Neural crest cell (in vitro differentiated cells): ENCODE measurements around the gene BID. TPM values are rescaled to one million over a fixed set of nuclear protein-coding genes. Genes with fewer than 3 reads are reported as not detected.

Experiments used
- DNase-seq: peaks from one replicate; pipeline ENCODE4 v3.0.0; 2021; ENCODE audit warnings: low read depth, mixed read lengths, low spot score
- H3K27ac Mint-ChIP-seq: one replicate; pipeline ENCODE4 v1.8.0; 2021; ENCODE audit warnings: mild to moderate bottlenecking, mixed read lengths; ENCODE audit not compliant: unreplicated experiment
- H3K27me3 Mint-ChIP-seq: 2 replicates; pipeline ENCODE4 v1.8.0; 2021; ENCODE audit warnings: low read depth, mild to moderate bottlenecking, mixed read lengths
- H3K36me3 Mint-ChIP-seq: 2 replicates; pipeline ENCODE4 v1.8.0; 2021; ENCODE audit warnings: low read depth, mild to moderate bottlenecking, mixed read lengths
- H3K4me1 Mint-ChIP-seq: 2 replicates; pipeline ENCODE4 v1.8.0; 2021; ENCODE audit warnings: mixed read lengths
- H3K4me3 Mint-ChIP-seq: one replicate; pipeline ENCODE4 v1.8.0; 2021; ENCODE audit warnings: mild to moderate bottlenecking, mixed read lengths
- H3K9me3 Mint-ChIP-seq: 2 replicates; pipeline ENCODE4 v1.8.0; 2021; ENCODE audit warnings: mixed read lengths
- total RNA-seq: library from RNA; stranded (reverse); gene quantifications from 2 replicates; pipeline ENCODE4 v1.2.1, GENCODE V29; 2021
- TF ChIP-seq, protein P1 (sequence below): fragments of 200-600 bp; sonication (generic); conservative IDR thresholded peaks from 2 replicates; pipeline ENCODE4 v1.5.0; 2021; ENCODE audit warnings: antibody characterized with exemption, mild to moderate bottlenecking

The BID gene
- total RNA-seq, 1 donor from 2014 or later = 26.5 TPM

DNA sequence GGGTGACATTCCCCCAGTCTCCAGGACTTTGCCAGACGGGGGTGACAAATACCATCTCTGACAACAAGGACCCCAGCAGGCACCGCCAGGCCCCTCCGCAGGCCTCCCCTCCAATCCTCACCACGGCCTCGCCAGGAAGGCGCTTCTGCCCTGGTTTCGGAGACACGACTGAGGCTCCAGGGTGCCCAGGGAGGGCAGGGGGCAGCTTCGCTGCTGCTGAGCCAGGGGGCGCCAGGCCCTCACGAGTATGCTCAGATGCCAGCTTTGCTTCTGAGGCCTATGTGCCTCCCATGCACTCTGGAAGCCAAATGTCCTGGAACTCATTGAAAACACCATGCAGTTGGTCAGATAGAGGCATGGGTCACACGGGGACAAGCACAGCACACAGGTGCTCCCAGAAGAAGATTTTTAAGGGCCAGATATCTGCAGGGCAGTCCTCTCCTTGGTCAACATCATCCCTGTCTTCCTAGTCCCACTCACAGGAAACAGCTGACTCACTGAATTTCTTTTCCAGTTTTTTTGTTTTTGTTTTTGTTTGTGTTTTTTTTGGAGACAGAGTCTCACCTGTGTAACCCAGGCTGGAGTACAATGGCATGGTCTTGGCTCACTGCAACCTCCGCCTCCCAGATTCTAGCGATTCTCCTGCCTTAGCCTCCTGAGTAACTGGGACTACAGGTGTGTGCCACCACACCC lies 19.9 kb downstream of the BID start:
- Mint-ChIP-seq H3K4me3 (no peak overlapping the region), H3K4me1 (no peaks in the 10 kb centered on the region), H3K36me3 (no peaks in the 10 kb centered on the region), H3K9me3 (no peaks in the 10 kb centered on the region), H3K27ac (no peak overlapping the region), H3K27me3 (no peaks in the 10 kb centered on the region)
- TF ChIP-seq, protein P1, sequence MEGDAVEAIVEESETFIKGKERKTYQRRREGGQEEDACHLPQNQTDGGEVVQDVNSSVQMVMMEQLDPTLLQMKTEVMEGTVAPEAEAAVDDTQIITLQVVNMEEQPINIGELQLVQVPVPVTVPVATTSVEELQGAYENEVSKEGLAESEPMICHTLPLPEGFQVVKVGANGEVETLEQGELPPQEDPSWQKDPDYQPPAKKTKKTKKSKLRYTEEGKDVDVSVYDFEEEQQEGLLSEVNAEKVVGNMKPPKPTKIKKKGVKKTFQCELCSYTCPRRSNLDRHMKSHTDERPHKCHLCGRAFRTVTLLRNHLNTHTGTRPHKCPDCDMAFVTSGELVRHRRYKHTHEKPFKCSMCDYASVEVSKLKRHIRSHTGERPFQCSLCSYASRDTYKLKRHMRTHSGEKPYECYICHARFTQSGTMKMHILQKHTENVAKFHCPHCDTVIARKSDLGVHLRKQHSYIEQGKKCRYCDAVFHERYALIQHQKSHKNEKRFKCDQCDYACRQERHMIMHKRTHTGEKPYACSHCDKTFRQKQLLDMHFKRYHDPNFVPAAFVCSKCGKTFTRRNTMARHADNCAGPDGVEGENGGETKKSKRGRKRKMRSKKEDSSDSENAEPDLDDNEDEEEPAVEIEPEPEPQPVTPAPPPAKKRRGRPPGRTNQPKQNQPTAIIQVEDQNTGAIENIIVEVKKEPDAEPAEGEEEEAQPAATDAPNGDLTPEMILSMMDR = no peak
- DNase-seq = no peak

DNA sequence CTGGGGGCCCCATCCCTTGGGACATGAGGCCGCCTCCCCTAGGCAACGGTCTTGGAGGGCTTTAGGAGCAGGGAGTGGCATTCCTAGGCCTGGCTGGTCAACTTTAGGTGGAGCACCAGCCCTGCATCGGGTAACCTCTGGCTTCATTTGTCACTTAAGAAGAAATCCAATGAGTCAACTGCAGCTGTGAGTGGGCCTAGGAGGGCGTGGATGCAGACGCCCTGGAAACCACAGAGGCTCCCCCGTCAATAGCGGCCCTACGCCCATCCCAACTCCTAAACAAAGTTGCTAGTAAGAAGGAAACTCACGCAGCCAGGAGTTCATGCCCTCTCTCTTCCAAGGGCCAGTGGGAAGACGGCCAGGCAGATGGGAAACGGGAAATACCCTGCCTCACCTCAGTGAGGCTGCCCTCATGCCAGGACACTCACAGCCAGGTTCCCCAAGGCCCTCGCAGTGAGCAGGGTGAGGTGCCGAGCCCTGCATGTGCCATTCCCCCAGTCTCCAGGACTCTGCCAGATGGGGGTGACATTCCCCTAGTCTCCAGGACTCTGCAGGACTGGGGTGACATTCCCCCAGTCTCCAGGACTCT lies 20.8 kb downstream of the BID start:
- DNase-seq = no peak
- no peak overlapping the region for H3K27ac Mint-ChIP-seq
- H3K36me3 Mint-ChIP-seq = no peaks in the 10 kb centered on the region
- H3K4me3 Mint-ChIP-seq = no peak overlapping the region
- H3K27me3 Mint-ChIP-seq = no peaks in the 10 kb centered on the region
- TF ChIP-seq, protein P1 = no peak
- no peaks in the 10 kb centered on the region for H3K4me1 Mint-ChIP-seq
- H3K9me3 Mint-ChIP-seq = no peaks in the 10 kb centered on the region

DNA sequence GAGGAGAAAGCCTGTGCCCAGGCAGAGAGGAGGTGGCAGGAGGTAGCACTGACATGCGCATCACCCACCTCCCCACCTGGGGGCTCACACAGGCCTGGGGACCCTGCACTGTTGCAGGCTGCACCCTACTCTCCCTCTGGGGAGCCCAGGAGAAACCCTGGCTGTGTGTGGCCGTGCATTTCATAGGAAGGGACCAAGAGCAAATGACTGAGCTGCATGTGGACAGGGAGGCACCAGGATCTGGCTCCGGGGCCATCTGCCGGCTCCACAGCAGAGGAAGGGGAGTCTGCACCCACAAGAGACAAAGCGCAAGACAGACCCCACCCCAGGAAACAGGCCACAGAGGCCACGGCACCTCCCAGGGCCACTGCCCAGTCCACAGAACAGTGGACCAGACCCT lies 22.7 kb downstream of the BID start:
- Mint-ChIP-seq H3K36me3 (no peaks in the 10 kb centered on the region), H3K27ac (no peak overlapping the region), H3K4me3 (no peak overlapping the region), H3K4me1 (no peaks in the 10 kb centered on the region), H3K27me3 (no peaks in the 10 kb centered on the region), H3K9me3 (no peaks in the 10 kb centered on the region)
- TF ChIP-seq, protein P1 = no peak
- DNase-seq = no peak

DNA sequence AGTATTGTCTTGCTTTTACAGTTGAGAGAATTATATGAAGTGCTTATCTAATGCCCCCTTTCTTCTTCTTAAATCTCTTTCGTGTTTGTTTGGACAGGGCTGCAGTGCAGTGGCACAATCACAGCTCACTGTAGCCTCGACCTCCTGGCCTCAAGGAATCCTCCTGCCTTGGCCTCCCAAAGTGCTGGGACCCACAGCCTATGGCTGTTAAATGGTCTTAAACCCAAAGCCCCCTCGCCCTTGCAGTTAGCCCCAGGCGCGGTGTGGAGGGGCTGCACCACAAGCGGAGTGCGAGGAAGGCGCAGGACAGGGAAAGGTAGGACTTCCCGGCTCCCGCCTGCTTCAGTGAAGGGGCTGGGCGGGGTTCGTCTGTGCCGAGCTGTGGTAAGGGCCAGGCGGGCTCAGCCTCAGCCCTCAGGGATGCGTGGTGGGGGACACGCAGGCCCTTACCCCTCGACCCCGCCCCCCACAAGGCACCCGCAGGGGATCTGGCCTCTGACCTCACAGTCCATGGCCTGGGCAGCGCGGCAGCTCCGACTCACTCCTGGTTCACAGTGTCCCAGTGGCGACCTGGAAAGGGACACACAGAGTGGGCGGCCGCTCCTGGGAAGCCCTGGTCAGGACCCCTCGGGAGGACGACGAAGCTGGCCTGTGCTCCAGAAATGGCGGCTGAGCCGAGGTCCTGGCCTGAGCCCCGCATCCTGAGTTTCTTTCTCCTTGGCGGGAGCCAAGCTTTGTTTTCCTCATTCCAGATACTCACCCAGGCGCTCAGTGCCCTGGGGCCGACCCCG lies 24.5 kb downstream of the BID start:
- no peaks in the 10 kb centered on the region for H3K27me3 Mint-ChIP-seq
- TF ChIP-seq, protein P1 = no peak
- no peak overlapping the region for H3K4me3 Mint-ChIP-seq
- no peak overlapping the region for H3K27ac Mint-ChIP-seq
- no peaks in the 10 kb centered on the region for H3K4me1 Mint-ChIP-seq
- H3K9me3 Mint-ChIP-seq = no peaks in the 10 kb centered on the region
- no peaks in the 10 kb centered on the region for H3K36me3 Mint-ChIP-seq
- DNase-seq = no peak

DNA sequence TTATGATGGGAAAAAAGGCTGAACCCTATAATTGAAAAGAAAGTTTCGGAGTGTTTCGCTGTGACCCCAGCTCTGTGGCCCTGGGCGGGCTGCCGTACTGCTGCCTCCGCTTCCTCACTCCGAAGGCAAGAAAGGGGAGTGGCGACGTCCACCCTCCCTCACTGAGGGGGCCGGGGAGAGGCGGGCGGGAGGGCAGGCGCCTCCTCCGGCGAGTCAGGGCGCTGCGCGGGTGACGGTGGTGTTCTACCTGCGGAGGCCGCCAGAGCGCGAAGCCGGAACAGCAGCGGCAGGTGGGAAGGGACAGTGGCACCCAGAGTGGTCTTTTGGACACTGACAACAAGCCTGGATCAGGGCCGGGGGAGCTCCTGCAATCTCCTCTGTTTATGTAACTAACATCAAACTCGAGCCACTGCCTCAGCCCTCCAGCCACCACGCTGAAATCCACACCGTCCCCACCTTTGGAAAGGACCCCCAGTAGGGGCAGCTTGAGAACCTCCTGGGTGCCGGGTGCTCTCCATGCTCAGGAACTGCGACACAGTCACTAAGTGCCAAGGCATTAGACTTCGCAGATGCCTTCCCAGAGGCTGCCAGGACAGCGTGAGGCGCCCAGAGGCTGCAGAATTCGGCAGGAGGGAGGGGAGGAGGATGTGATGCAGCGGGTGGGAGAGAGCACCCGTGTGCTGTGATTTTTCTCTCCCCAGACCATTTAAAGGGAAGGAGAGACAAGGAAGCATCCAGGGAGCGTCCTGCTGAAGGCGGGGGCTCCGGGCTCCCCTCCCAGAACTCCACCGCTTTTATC lies 25.5 kb downstream of the BID start:
- Mint-ChIP-seq H3K9me3 (no peaks in the 10 kb centered on the region), H3K4me1 (no peaks in the 10 kb centered on the region), H3K4me3 (no peak overlapping the region), H3K36me3 (no peaks in the 10 kb centered on the region), H3K27ac (no peak overlapping the region), H3K27me3 (no peaks in the 10 kb centered on the region)
- TF ChIP-seq, protein P1 = peak; percentile 44
- peak; percentile 8 for DNase-seq
